Adrenal gland (tissue), 12 donors: ENCODE results near the gene RNF123. TPM values are rescaled to one million over a fixed set of nuclear protein-coding genes. Genes with fewer than 3 reads are reported as not detected.

ENCODE experiments used
- DNase-seq, 7 donors: peaks; one replicate each; pipeline ENCODE4 v3.0.0-alpha.2; 2019 to 2020
- H3K27ac ChIP-seq, 5 donors: fragments of 200-600 bp; sonication (generic) in 4 of 5; 1 replicate in 3 of 5; 2 replicates in 2 of 5; pipeline versions ENCODE4 v1.5.1 to v1.8.0; 2016 to 2020; ENCODE audit warnings: mild to moderate bottlenecking in 1 of 5
- H3K27me3 ChIP-seq: fragments of 200-600 bp; 2 replicates; pipeline ENCODE4 v1.8.0; 2021
- H3K36me3 ChIP-seq, 2 donors: fragments of 200-600 bp; replicated peaks in 1 of 2; 1 replicate in 1 of 2; 2 replicates in 1 of 2; pipeline versions ENCODE4 v1.5.1 to v1.8.0; 2018 to 2022
- H3K4me1 ChIP-seq, 2 donors: fragments of 200-600 bp; replicated peaks in 1 of 2; 1 replicate in 1 of 2; 2 replicates in 1 of 2; pipeline versions ENCODE4 v1.5.1 to v1.8.0; 2018 to 2021
- H3K4me3 ChIP-seq, 4 donors: fragments of 200-600 bp; sonication (generic) in 3 of 4; one replicate each; pipeline ENCODE4 v1.5.1; 2016 to 2018
- H3K9me3 ChIP-seq, 3 donors: fragments of 200-600 bp; sonication (generic) in 1 of 3; replicated peaks in 1 of 3; 1 replicate in 2 of 3; 2 replicates in 1 of 3; pipeline versions ENCODE4 v1.5.1 to v1.8.0; 2016 to 2021
- POLR2A ChIP-seq, 2 donors: fragments of 450-650 bp; IDR thresholded peaks; one replicate each; pipeline ENCODE4 v1.6.1; 2017; ENCODE audit warnings: antibody characterized with exemption in 2 of 2, mild to moderate bottlenecking in 2 of 2, moderate library complexity in 1 of 2
- WGBS, 4 donors: extraction: QIAGEN DNeasy Blood & Tissue Kit in 2 of 4; methylation state at CpG; one replicate each; pipeline versions ENCODE4 v1.1.5 to v1.1.7; 2013 to 2017; 5-methylcytosine and 5-hydroxymethylcytosine counted together
- intact Hi-C, 2 donors: fragments of 100-400 bp; cut with DNase I; formaldehyde crosslinking; loops; one replicate each; pipeline versions ENCODE4 v1.14.1 to v1.15.0; 2022 to 2023
- polyA plus RNA-seq, 3 donors: library from polyadenylated mRNA; stranded (reverse); fragments of 200-250 nt in 2 of 3; fragments of 350-450 nt in 1 of 3; fragmentation: Illumina TruSeq in 1 of 3; extraction: RNeasy Lipid Tissue Mini Kit (QIAGEN cat#74804) in 1 of 3; gene quantifications; one replicate each; pipeline ENCODE4 v1.2.3, GENCODE V29; 2013 to 2014
- total RNA-seq, 9 donors: library from RNA; depleted of rRNA in 4 of 9; stranded (reverse); fragments of >200 nt in 4 of 9; fragments of 120-200 nt in 1 of 9; fragmentation: NEBNext Ultra II Directional in 1 of 9; extraction: Animal tissue kit (Norgen Biotek cat#: 25700) in 1 of 9; gene quantifications; one replicate each; pipeline versions ENCODE4 v1.1.0 to v1.2.4, GENCODE V29; 2013 to 2023
- TF ChIP-seq, protein P1 (sequence below), 6 experiments: fragments of 450-650 bp in 4 of 6; fragments of 200-600 bp in 2 of 6; sonication (generic) in 1 of 6; IDR thresholded peaks; 1 replicate in 5 of 6; 2 replicates in 1 of 6; pipeline versions ENCODE4 v1.5.1 to v1.8.0; 2016 to 2021; ENCODE audit warnings: antibody characterized with exemption in 6 of 6, mild to moderate bottlenecking in 2 of 6, moderate library complexity in 1 of 6
- donor health status: healthy with polysubstance abuse.
- donor health status: Bipolar disorder and iron deficiency.
- donor health status: DM: yes; HTN: yes; CAD: no.
- donor health status: DM: no; HTN: no; CAD: no.
- donor health status: DM: no; HTN: no; CAD: no.
- donor health status: DM: yes; HTN: yes; CAD: no.

RNF123 gene
- total and polyA plus RNA-seq, 12 donors: 19.5 to 62.3 (median 38.3) TPM

DNA sequence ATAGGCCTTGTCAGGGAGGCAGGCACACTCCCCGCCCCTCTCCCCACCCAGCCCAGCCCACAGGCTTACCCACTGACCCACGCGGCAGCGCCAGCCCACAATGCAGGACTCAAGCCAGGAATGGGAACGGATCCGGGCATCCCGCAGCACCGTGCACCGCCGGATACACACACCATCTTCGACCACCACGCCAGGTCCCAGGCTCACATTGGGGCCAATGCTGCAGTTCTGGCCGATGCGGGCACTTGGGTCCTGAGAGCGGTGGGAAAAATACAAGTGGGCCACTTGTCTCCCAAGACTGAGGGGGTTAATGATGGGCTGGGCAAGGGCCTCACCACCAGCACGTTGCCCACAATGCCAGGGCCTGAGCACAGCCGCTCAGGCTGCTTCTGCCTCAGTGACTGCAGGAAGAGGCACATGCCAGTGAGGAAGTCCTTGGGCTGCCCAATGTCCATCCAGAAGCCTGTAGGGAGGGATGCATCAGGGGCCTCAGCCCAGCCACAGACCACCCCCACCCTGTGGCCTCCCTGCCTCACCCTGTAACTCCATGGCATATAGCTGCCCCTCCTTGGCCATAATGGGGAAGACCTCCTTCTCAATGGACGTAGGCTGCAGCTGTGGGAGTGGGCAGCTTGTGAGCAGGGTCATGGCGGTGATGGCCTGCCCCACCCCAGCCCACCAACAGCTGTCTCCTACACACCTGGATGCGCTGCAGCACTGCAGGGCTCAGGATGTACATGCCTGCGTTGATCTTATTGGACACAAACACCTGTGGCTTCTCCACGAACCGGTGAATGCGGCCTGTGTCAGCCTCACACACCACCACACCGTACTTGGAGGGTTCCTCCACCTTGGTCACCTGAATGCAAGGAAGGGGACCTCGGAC lies 32.8 kb downstream of the RNF123 start:
- Histone ChIP-seq H3K4me1 (peaks cover 14 to 32% of the 10 kb centered on the region in 2 donors), H3K9me3 (no peaks in the 10 kb centered on the region), H3K27ac (peak overlapping the region in 2 of 5 donors; percentile 97 to 99), H3K27me3 (no peaks in the 10 kb centered on the region), H3K4me3 (peak overlapping the region in 1 of 4 donors; percentile 95), H3K36me3 (peaks cover 0 to 36% of the 10 kb centered on the region in 2 donors)
- TF ChIP-seq POLR2A (IDR thresholded peaks at IDR 0.05): no peak
- TF ChIP-seq, protein P1, sequence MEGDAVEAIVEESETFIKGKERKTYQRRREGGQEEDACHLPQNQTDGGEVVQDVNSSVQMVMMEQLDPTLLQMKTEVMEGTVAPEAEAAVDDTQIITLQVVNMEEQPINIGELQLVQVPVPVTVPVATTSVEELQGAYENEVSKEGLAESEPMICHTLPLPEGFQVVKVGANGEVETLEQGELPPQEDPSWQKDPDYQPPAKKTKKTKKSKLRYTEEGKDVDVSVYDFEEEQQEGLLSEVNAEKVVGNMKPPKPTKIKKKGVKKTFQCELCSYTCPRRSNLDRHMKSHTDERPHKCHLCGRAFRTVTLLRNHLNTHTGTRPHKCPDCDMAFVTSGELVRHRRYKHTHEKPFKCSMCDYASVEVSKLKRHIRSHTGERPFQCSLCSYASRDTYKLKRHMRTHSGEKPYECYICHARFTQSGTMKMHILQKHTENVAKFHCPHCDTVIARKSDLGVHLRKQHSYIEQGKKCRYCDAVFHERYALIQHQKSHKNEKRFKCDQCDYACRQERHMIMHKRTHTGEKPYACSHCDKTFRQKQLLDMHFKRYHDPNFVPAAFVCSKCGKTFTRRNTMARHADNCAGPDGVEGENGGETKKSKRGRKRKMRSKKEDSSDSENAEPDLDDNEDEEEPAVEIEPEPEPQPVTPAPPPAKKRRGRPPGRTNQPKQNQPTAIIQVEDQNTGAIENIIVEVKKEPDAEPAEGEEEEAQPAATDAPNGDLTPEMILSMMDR (IDR thresholded peaks at IDR 0.05): no peak
- intact Hi-C loops: no loop called here
- WGBS, 4 donors: 82 to 89% (median 85%) methylated on average over 5 to 26 of the region's 26 CpGs
- DNase-seq: peak in 1 of 7 donors; percentile 21

DNA sequence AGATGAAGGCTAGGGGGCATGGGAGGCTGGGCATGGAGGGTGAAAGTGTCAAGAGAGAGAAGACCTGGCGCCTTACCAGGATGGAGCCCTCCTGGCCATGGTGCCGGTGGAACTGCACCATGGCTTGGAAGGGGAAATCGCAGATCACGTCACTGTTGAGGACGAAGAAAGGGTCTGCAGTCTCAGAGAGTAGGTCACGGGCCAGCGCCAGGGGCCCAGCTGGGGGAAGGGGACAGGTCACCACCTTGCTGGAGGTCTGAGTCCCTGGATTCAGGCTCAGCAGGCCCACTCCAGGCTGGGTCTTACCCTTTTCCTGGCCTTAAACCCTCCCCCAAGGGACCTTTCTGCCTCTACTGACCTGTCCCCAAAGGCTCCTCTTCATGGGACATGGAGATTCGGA lies 33.5 kb downstream of the RNF123 start:
- intact Hi-C loops: no loop called here
- peaks cover 14 to 32% of the 10 kb centered on the region in 2 donors for H3K4me1 ChIP-seq
- no peaks in the 10 kb centered on the region for H3K27me3 ChIP-seq
- 59 to 73% (median 60%) methylated on average over 8 of the region's 8 CpGs for WGBS, 4 donors
- no peaks in the 10 kb centered on the region for H3K9me3 ChIP-seq
- peak in 4 of 7 donors; percentile 31 to 44 (median 38) for DNase-seq
- H3K27ac ChIP-seq: peak overlapping the region; percentile 62 to 99 (median 95)
- TF ChIP-seq POLR2A (IDR thresholded peaks at IDR 0.05): no peak
- TF ChIP-seq, protein P1 (IDR thresholded peaks at IDR 0.05): no peak
- peak overlapping the region in 3 of 4 donors; percentile 95 to 100 (median 96) for H3K4me3 ChIP-seq
- peaks cover 0 to 44% of the 10 kb centered on the region in 2 donors for H3K36me3 ChIP-seq

DNA sequence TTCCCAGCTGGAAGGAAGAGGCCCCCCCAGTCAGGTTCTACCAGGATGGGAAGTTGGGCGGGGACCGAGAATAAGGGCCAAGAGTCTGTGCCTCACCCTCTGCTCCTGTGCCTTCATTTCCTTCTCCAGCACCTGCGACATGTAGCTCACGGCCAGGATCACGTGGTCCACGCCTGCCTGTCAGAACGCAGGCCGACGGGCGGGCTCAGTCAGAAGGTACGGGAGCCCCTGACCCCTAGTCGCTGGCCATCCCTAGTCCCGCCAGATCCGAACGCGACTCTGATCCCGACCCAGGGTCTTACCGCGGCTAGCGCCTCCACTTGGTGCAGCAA lies 33.9 kb downstream of the RNF123 start:
- Histone ChIP-seq H3K36me3 (peaks cover 0 to 48% of the 10 kb centered on the region in 2 donors), H3K4me1 (peaks cover 14 to 32% of the 10 kb centered on the region in 2 donors), H3K9me3 (no peaks in the 10 kb centered on the region), H3K27me3 (no peaks in the 10 kb centered on the region), H3K27ac (peak overlapping the region; percentile 62 to 99 (median 95)), H3K4me3 (peak overlapping the region; percentile 80 to 100 (median 96))
- DNase-seq: peak; percentile 66 to 87 (median 76)
- intact Hi-C loops: no loop called here
- no peak for TF ChIP-seq POLR2A (IDR thresholded peaks at IDR 0.05)
- TF ChIP-seq, protein P1 (IDR thresholded peaks at IDR 0.05): no peak
- 0% methylated on average over 20 of the region's 20 CpGs; no CpG with 5 or more reads in 1 of the 4 donors for WGBS, 4 donors

DNA sequence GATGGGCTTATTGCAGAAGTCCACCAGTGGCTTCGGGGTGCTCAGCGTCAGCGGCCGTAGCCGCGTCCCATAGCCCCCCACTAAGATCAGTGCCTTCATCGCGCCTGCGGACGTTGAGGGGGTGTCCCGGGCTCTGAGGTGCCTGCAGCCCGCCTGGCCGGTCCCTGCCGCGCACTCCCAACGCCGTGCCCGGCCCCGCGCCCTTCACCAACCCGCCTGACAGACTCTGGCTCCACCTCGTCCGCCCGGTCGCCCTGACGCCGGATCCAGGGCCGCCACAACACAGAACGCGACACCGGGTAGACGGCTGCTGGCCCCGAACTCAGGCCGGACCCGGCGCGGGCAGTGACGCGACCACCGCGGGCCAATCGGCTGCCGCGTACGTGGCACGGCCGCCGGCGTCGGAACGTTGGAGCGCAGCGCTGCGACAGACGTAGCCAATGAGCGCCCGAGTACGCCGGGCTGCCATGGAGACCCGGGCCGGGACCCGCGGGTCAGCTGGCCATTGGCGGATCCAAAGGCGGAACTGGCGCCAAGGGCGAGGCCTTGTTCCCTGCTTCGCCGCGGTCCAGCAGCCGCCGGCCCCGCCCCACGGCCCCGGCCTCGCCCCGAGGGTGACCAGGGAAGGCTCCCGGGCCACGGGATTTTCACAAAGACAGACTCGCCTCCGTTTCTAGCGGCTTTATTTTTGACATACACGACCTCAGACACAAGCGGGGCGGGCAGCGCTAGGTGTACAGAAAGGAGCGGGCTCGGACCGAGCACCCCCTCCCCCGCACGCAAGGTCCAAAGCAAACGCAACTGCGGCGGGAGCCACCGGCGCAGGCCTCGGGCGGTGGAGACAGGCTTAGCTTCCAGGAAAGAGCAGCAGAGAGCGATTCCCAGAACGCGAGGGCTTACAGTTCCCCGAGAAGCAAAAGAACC lies 34.5 kb downstream of the RNF123 start, which contains the start of gene GMPPB:
Gene GMPPB (minus strand): TSS at position 324 of the 924 bp plus-strand sequence. CDS start 225 bp downstream, at position 99.
- Histone ChIP-seq H3K36me3 (peaks cover 0 to 51% of the 10 kb centered on the region in 2 donors), H3K4me3 (peak within 1 kb of the TSS; percentile 80 to 100 (median 96)), H3K9me3 (no peaks in the 10 kb centered on the region), H3K4me1 (peaks cover 14 to 27% of the 10 kb centered on the region in 2 donors), H3K27ac (peak within 1 kb of the TSS; percentile 87 to 99 (median 95)), H3K27me3 (no peaks in the 10 kb centered on the region)
- peak; percentile 97 to 99 (median 98) for DNase-seq
- TF ChIP-seq POLR2A (IDR thresholded peaks at IDR 0.05): peak; percentile 70 to 75
- TF ChIP-seq, protein P1 (IDR thresholded peaks at IDR 0.05): no peak
- 0 to 1% (median 0%) methylated on average over 11 to 102 of the region's 102 CpGs for WGBS, 4 donors
- intact Hi-C loops: no loop called here
